ENCODE data around the gene PRDM10. TPM values are rescaled to one million over a fixed set of nuclear protein-coding genes. Genes with fewer than 3 reads are reported as not detected.
A peak's percentile ranks its signal among the peaks of the same experiment; 100 is the strongest.
"Not testable (repeated sequence)": the region's sequence is repeated elsewhere in the genome, so short reads cannot be mapped to it uniquely, and the experiment has no call there.

PRDM10 gene
- total RNA-seq, 1 experiment from 2014 or later, result 10.6 TPM

DNA sequence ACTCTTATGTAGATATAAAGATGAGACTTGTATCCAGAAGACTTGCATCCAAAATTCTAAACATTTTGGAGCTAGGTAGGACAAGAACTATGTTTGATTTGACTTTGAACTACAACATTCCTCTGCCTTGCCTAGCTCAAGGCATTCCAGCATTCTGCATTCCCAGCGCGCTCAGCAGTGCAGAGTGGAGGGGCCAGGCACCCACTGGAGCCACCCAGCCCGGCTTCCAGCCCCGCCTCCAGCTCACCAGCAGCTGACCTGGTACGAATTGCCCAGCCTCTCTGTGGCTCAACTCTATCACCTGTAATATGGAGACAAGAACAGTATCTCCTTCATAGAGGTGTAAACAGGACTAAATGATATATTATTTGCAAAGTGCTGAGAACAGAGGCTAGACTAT lies 28.8 kb downstream of the PRDM10 start:
- peak; percentile 89 for DNase-seq
- Histone ChIP-seq H3K4me3 (ENCODE audit: insufficient read depth, low read depth, low read length) (no peak overlapping the region), H3K27me3 (ENCODE audit: control insufficient read depth, insufficient read depth, low read length) (no peaks in the 10 kb centered on the region), H3K36me3 (replicated peaks; ENCODE audit: control insufficient read depth, insufficient read depth, low read length) (no peaks in the 10 kb centered on the region)

DNA sequence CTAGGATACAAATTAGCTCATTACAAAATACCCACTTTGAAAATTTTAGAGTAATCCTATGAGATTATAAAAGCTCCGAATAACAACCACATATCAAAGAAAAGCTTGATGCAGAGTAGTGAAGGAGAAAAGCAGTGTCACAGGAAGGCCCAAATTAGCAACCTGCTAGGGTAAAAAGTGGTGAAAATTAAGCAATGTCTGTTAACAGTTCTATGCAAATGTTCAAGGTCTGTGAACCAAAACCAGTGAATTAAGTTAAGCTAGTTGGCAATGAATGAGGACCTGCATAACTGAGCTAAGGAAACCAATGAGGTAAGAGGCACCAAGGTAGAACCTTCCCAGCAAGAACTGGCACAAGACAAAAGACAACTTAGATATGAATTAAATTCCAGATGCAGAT lies 29.6 kb downstream of the PRDM10 start:
- DNase-seq, result no peak
- Histone ChIP-seq H3K4me3 (ENCODE audit: insufficient read depth, low read depth, low read length) (no peak overlapping the region), H3K36me3 (replicated peaks; ENCODE audit: control insufficient read depth, insufficient read depth, low read length) (no peaks in the 10 kb centered on the region), H3K27me3 (ENCODE audit: control insufficient read depth, insufficient read depth, low read length) (no peaks in the 10 kb centered on the region)

DNA sequence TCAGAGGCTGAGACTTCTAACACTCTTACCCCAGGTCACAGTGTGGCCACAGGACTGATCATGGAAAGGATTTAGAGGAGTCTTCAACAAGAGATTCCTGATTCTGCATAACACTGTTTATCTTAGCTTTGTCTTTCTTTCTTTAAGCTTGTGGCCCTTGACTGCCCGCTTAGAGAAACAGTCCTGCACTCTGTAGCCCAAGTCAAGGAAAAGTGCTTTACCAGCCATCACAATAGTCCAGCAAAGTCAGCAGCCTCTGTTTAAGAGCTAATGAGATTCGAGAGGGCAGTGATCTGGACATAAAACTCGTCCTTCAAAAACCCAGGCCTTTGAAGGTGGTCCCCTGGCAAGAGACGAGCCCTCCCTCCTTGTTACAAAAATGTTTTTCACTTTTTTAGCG lies 30.0 kb downstream of the PRDM10 start:
- H3K27me3 ChIP-seq (ENCODE audit: control insufficient read depth, insufficient read depth, low read length), result no peaks in the 10 kb centered on the region
- DNase-seq, result peak; percentile 34
- H3K36me3 ChIP-seq (replicated peaks; ENCODE audit: control insufficient read depth, insufficient read depth, low read length), result no peaks in the 10 kb centered on the region
- H3K4me3 ChIP-seq (ENCODE audit: insufficient read depth, low read depth, low read length), result no peak overlapping the region

DNA sequence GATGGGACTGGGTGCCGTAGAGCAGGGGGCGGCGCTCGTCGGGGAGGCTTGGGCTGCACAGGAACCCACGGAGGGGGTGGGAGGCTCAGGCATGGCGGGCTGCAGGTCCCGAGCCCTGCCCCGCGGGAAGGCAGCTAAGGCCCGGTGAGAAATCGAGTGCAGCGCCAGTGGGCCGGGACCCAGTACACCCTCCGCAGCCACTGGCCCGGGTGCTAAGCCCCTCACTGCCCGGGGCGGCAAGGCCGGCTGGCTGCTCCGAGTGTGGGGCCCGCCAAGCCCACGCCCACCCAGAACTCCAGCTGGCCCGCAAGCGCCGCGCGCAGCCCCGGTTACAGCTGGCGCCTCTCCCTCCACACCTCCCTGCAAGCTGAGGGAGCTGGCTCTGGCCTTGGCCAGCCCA lies 30.8 kb downstream of the PRDM10 start:
- H3K4me3 ChIP-seq (ENCODE audit: insufficient read depth, low read depth, low read length); H3K36me3 ChIP-seq (replicated peaks; ENCODE audit: control insufficient read depth, insufficient read depth, low read length); H3K27me3 ChIP-seq (ENCODE audit: control insufficient read depth, insufficient read depth, low read length); DNase-seq: not testable (repeated sequence)

DNA sequence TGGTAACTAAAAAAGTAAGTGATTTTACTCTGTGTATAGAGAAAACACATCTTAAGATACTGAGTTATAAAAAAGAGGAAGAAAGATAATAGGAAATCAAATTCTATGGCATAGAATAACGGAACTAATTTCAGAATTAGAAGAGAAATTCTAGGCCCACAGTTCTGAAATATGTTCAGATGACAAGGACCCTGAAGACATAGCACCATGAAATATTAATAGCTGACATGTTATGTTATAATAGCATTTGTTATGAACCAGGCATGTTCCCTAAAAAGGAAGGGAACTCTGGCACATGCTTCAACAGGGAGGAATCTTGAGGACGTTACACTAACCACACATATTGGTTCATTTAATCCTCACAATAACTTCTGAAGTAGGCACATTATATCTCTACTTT lies 32.7 kb downstream of the PRDM10 start:
- Histone ChIP-seq H3K4me3 (ENCODE audit: insufficient read depth, low read depth, low read length) (no peak overlapping the region), H3K27me3 (ENCODE audit: control insufficient read depth, insufficient read depth, low read length) (no peaks in the 10 kb centered on the region), H3K36me3 (replicated peaks; ENCODE audit: control insufficient read depth, insufficient read depth, low read length) (no peaks in the 10 kb centered on the region)
- DNase-seq, result no peak

DNA sequence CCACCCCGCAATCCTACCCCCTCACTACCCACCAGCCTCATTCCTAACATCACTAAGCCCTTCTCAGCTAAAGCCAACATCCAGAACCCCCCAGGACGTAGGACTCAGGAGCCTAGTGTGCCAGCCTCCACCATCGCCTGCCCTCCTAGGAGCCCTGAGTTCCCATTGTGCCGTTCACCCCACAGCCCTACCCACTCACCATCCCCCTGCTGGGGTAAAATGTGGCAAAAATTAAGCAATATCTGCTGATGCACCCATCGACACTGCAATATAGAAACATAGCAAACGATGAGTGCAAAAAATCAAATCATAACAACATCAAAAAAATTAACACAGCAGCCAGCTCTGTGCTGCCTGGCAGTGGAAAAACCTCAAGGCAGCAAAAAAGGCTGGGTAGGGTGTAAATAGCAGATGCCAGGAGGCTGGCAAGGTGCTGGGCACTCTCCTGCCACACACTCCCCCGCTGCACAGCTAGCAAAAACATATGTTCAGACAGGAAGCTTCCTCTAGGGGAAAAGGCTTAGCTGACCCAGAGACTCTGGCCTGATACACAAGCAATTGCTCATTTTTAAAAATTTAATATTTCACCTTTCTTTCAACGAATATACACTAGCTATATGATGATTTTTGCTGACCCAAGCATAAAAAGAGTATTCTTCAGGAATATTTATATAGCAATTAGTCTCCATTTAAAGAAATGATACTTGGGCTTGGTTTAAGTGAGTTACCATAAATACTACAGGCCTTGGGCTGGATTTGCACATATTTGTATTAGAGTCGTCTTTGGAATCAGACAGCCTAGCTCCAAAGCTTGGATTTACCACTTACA lies 33.8 kb downstream of the PRDM10 start:
- Histone ChIP-seq H3K36me3 (replicated peaks; ENCODE audit: control insufficient read depth, insufficient read depth, low read length) (no peaks in the 10 kb centered on the region), H3K4me3 (ENCODE audit: insufficient read depth, low read depth, low read length) (no peak overlapping the region), H3K27me3 (ENCODE audit: control insufficient read depth, insufficient read depth, low read length) (no peaks in the 10 kb centered on the region)
- DNase-seq, result no peak

DNA sequence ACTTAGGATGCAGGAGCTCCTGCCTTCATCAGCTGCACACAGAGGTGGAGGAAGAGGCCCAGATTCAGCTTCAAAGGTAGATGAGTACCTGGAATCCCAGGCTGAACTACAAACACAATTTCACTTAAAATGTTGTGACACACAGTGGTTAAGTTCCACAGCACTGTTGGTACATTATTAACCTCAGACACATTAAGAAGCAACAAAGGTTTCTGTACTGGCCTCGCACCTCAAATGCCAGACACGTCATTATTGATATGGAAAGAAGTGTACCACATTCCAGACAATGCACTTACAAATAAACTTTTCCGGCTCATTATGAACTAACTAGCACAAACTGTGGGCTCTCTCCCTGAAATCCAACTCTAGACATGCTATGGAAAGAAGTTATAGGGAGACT lies 34.6 kb downstream of the PRDM10 start:
- Histone ChIP-seq H3K4me3 (ENCODE audit: insufficient read depth, low read depth, low read length) (no peak overlapping the region), H3K36me3 (replicated peaks; ENCODE audit: control insufficient read depth, insufficient read depth, low read length) (no peaks in the 10 kb centered on the region), H3K27me3 (ENCODE audit: control insufficient read depth, insufficient read depth, low read length) (no peaks in the 10 kb centered on the region)
- DNase-seq, result no peak

DNA sequence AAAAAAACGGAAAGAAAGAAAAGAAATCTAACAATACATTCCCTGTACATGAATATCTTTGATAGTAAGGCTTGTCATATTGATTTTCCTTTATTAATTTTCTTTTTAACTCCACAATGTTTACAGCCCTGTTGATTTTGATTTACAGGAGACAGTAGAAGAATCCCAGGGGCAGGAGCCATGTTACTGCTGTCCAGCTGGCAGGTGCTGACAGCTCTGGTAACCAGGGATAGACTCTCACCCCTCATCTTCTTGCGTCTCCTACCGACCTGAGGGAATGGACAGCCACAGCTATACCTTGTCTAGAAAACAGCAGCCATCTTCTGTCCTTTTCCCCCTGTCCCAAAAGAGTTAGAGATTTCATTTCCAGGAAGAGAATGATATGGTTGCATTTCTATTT lies 37.4 kb downstream of the PRDM10 start:
- Histone ChIP-seq H3K4me3 (ENCODE audit: insufficient read depth, low read depth, low read length) (no peak overlapping the region), H3K36me3 (replicated peaks; ENCODE audit: control insufficient read depth, insufficient read depth, low read length) (no peaks in the 10 kb centered on the region), H3K27me3 (ENCODE audit: control insufficient read depth, insufficient read depth, low read length) (no peaks in the 10 kb centered on the region)
- no peak for DNase-seq

DNA sequence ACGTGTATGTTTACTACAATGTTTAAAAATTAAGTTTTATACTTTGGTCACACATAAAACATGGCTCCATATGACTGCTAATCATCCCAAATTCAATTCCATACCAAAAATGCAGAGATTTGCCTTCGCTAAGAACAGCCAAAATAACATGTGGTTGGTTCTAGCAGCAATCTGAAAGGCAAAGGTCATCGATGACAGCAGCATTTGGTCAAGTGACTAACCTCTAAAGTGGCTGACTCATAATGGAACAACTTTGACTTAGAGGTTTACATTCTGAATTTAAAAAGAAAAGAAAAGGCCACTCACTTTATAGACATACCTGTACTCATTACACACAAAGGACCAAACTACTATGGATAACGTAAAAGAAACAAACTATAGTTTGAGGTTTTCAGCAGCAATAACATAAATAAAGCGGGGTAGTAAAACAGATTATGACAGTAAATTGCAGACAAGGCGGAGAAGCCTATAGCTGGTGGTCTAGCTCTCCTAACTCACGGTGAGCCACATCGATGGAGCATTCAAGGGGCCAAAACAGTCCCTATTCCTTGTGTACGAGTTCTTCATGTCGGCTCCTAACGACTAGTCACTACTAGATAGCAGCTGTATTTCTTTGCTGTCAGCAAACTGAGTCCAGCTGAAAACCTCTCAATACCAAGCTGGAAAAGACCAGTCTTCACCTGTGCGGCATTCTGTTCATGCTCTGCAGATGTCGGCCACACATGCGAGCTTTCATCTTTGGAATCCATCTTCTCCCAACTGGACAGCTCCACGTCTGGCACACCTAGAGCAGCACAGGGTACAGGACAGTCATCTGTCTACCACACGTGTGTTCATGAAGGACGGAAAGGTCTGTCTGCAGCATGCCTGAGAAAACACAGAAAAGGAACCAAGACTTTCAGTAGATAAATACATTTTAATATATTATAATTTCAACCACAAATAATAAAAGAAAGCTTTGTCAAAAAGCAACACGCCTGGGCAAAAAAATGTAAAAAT lies 42.1 kb downstream of the PRDM10 start:
- no peaks in the 10 kb centered on the region; the same call in none of the 2 replicates for H3K36me3 ChIP-seq (replicated peaks; ENCODE audit: control insufficient read depth, insufficient read depth, low read length)
- no peak overlapping the region for H3K4me3 ChIP-seq (ENCODE audit: insufficient read depth, low read depth, low read length)
- H3K27me3 ChIP-seq (ENCODE audit: control insufficient read depth, insufficient read depth, low read length), result no peaks in the 10 kb centered on the region
- DNase-seq, result no peak

DNA sequence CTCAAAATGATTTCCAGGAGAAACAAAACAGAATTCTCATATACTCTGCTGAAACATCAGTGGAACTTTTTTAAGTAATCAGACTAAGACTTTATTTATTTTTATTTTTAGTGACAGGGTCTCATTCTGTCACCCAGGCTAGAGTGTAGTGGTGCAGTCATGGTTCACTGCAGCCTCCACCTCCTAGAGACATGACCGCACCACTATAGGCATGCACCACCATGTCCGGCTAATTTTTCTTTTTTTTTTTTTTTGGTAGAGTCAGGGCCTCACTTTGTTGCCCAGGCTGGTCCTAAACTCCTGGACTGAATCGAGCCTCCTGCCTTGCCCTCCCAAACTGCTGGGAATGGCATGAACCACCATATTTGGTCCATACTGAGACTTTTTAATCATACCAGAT lies 42.9 kb downstream of the PRDM10 start:
- Histone ChIP-seq H3K36me3 (replicated peaks; ENCODE audit: control insufficient read depth, insufficient read depth, low read length) (no peaks in the 10 kb centered on the region; the same call in none of the 2 replicates), H3K27me3 (ENCODE audit: control insufficient read depth, insufficient read depth, low read length) (no peaks in the 10 kb centered on the region), H3K4me3 (ENCODE audit: insufficient read depth, low read depth, low read length) (no peak overlapping the region)
- DNase-seq, result no peak

DNA sequence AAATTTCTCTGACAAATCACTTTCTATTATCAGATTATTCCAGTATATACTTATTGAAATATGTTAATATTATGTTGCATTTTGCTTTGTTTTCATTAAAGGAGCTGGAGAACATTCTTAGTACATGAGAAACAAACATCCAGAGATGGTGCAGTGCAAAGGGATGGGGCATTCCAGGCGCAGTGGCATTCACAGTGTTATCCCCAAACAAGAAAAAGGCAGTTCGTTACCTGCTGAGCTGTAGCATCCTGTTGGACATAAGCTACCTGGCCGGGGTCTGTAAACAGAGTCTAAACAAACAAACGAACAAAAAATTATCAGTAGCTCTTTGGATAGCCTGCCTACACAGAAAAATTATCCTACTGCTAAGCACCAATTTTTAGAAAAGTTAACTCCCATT lies 47.4 kb downstream of the PRDM10 start:
- no peak overlapping the region for H3K4me3 ChIP-seq (ENCODE audit: insufficient read depth, low read depth, low read length)
- H3K27me3 ChIP-seq (ENCODE audit: control insufficient read depth, insufficient read depth, low read length), result no peaks in the 10 kb centered on the region
- DNase-seq, result no peak
- H3K36me3 ChIP-seq (replicated peaks; ENCODE audit: control insufficient read depth, insufficient read depth, low read length), result no peaks in the 10 kb centered on the region; the same call in none of the 2 replicates

DNA sequence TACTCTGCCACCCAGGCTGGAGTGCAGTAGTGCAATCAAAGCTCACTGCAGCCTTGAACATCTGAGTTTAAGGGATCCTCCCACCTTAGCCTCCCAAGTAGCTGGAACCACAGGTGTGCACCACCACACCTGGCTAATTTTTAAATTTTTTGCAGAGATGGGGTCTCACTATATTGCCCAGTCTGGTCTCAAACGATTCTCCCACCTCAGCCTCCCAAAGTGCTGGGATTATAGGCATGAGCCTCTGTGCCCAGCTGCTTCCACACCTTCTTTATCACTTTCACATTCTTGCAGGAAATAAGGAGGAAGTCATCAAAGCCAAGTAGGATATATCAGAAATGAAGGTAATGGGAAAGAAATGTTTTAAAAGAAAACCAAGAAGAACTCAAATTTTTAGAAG lies 47.9 kb downstream of the PRDM10 start:
- H3K36me3 ChIP-seq (replicated peaks; ENCODE audit: control insufficient read depth, insufficient read depth, low read length); H3K4me3 ChIP-seq (ENCODE audit: insufficient read depth, low read depth, low read length); DNase-seq; H3K27me3 ChIP-seq (ENCODE audit: control insufficient read depth, insufficient read depth, low read length): not testable (repeated sequence)

DNA sequence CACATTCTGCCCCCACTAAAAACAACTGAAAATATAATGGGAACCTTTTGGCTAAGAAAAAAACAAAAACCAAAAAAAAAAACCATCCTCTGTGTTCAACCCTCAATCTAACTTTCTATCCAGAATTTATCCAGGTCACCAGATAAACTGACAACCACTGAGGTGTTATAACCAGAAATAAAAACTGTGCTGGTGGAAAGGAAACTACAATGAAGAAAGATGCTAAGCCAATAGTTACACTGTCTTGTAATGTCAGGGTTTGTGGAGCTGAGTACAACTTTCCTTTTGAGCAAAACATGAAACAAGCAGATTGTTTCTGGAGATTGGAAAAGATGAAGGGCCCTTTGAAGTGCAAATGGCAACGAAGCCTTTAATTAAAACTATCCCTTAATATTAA lies 50.8 kb downstream of the PRDM10 start:
- DNase-seq, result no peak

DNA sequence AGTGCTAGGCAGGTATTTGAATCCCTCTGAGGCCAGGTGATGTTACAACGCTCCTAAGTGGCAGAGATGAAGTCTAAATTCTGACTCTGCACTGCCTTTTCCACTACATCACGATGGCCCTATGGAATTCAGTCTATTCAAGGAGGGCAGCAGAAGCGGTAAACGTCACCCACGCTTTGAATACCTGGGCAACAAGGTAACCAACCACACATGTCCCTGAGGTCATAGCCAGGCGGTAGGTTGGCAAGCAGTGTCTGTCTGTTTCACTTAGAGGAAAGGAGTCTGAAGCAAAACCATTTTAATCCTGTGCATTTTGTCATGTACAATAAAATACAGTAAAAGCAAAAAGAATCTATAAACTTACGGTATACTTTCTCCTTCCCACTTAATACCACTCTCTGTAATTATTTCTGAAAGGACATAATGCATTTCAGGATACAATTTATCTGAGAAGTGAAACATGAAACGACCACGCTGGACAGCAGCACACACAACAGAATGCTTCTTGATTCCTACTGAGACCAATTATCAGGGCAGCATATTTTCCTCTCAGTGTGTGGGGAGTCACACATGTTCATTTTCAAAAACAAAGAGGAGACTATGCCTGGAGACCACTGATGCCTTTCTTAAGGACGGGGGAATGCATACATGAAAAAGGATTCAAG lies 51.3 kb downstream of the PRDM10 start:
- no peak for DNase-seq
- Histone ChIP-seq H3K27me3 (ENCODE audit: control insufficient read depth, insufficient read depth, low read length) (no peaks in the 10 kb centered on the region), H3K4me3 (ENCODE audit: insufficient read depth, low read depth, low read length) (no peak overlapping the region), H3K36me3 (replicated peaks; ENCODE audit: control insufficient read depth, insufficient read depth, low read length) (peaks cover 1% of the 10 kb centered on the region; the same call in 1 of the 2 replicates)

More for the DNA sequence above, 50.8 kb downstream of the PRDM10 start:
- Histone ChIP-seq H3K36me3 (replicated peaks; ENCODE audit: control insufficient read depth, insufficient read depth, low read length) (no peaks in the 10 kb centered on the region; the same call in none of the 2 replicates), H3K4me3 (ENCODE audit: insufficient read depth, low read depth, low read length) (no peak overlapping the region), H3K27me3 (ENCODE audit: control insufficient read depth, insufficient read depth, low read length) (no peaks in the 10 kb centered on the region)

Measured in H7 (cell line).